Measurements from ENCODE around the gene USP12.

DNA sequence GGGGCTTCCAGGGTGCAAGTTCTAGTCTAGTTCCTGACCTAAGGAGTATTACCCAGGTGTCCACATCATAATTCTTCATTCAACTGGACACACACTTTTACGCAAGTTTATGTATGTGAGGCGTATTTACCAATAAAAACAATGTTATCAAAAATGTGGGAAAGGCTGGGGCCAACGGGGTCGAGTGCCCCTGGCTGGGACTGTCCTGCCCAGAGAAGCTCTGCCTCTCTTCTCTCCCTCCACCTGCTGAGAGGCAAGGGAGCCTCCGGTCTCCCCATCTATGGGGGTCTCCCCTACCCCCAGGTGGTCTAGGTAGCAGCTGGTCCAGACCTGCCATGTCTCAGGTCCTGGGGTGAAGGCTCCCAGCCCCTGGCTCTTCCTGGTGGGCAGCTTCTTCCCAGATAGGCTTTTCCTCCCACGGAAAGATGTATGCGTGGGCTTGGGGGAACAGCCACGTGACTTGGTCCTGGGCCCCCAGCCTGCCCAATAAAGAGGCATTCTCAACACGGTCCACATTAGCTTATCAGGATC lies 132.4 kb downstream of the USP12 start:
- TF ChIP-seq, protein P1, sequence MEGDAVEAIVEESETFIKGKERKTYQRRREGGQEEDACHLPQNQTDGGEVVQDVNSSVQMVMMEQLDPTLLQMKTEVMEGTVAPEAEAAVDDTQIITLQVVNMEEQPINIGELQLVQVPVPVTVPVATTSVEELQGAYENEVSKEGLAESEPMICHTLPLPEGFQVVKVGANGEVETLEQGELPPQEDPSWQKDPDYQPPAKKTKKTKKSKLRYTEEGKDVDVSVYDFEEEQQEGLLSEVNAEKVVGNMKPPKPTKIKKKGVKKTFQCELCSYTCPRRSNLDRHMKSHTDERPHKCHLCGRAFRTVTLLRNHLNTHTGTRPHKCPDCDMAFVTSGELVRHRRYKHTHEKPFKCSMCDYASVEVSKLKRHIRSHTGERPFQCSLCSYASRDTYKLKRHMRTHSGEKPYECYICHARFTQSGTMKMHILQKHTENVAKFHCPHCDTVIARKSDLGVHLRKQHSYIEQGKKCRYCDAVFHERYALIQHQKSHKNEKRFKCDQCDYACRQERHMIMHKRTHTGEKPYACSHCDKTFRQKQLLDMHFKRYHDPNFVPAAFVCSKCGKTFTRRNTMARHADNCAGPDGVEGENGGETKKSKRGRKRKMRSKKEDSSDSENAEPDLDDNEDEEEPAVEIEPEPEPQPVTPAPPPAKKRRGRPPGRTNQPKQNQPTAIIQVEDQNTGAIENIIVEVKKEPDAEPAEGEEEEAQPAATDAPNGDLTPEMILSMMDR (IDR thresholded peaks at IDR 0.05): no peak
- no peak for TF ChIP-seq POLR2A (IDR thresholded peaks at IDR 0.05)
